HG03432 (cell line): Measurements from ENCODE around the gene ZNF326.

Source experiments
- ATAC-seq: cut with Tn5 transposase; IDR thresholded peaks from one replicate; pipeline ENCODE4 v1.9.1; 2021; ENCODE audit warnings: mild to moderate bottlenecking, moderate library complexity; ENCODE audit not compliant: unreplicated experiment

ZNF326 gene

GRCh38 chr1:90067194-90067931 lies 72.5 kb downstream of the ZNF326 start:
- ATAC-seq, result no peak

DNA sequence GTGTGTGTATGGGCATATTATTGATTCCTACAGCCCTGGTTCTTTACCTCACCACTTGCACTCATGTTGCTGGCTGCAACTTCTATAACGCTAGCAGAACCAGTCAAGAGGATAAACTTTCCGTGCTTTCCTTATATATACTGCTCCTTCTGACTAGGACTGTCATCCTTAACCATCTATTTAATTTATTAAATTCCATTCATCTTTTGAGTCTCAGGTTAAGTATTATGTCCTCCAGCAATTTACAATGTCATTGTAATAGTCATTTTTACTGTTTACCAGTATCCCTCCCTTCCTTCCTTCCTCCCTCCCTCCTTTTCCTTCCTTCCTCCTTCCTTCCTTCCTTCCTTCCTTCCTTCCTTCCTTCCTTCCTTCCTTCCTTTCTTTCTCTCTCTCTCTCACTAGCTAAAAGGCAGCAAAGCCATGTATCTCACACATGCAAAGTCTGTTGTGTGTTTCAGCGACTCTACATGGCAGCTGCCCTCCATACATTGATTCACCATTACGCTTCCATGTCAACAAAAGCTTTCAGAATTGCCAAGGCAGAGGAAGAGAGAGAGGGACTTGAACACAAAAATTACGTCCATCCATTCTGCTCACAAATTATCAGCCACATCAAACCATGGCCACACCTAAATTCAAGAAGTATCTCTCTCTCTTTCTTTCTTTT lies 73.8 kb downstream of the ZNF326 start:
- ATAC-seq, result no peak

DNA sequence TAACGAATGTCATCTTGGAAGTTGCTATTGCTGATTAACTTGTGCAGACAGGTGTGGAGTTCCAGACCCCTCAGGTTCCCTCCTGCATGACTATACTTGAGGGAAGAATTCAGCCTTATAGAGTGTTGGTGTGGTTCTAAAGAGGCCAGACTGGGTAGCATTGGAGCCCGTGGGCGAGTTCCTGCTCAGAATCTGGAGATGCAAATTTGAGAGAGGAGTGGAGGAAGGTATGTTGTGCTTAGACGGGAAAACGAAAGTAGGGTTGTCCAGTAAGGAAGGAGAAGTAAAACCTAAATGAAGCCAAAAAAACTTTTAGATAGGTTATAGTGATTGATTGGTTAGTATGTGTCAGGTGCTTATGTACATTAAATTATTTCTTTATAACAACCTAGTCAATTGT lies 79.2 kb downstream of the ZNF326 start:
- ATAC-seq, result peak; percentile 84

- ATAC-seq, result no peak
These were observed 79.7 kb downstream of the ZNF326 start for GRCh38 chr1:90074566-90074965.

- no peak for ATAC-seq
These were observed 80.1 kb downstream of the ZNF326 start for GRCh38 chr1:90074970-90075391.

DNA sequence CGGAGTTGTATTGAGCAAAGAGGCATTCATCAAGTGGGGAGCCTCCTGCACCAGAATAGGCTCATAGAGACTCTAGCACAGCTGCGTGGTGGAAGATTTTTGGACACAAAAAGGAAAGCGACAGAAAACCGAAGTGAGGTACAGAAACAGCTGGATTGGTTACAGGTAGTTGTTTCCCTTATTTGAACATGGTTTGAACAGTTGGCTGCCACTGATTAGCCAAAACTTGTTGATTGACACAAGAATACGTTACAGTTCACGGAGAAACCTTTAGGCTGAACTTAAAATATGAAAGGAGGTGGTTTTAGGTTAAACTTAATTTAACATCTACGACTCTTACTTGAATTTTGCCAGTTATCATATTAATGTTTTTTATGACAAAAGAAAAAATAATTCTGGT lies 89.1 kb downstream of the ZNF326 start:
- no peak for ATAC-seq
